Mesendoderm (in vitro differentiated cells): ENCODE measurements around the gene HAUS3.

Source experiments
- DNase-seq: peaks from one replicate; pipeline ENCODE4 v3.0.0; 2013
- H2AK5ac ChIP-seq: 2 replicates; pipeline ENCODE4 v1.6.1; 2013; ENCODE audit warnings: low read length, inconsistent platforms
- H2BK120ac ChIP-seq: 2 replicates; pipeline ENCODE4 v1.6.1; 2013; ENCODE audit warnings: low read depth, mild to moderate bottlenecking, low read length, moderate library complexity, mixed read lengths
- H2BK15ac ChIP-seq: replicated peaks from 2 replicates; pipeline ENCODE4 v1.6.1; 2013; ENCODE audit warnings: low read depth, mild to moderate bottlenecking, moderate library complexity
- H2BK5ac ChIP-seq: 2 replicates; pipeline ENCODE4 v1.6.1; 2013; ENCODE audit warnings: low read length, inconsistent platforms
- H3K18ac ChIP-seq: 2 replicates; pipeline ENCODE4 v1.6.1; 2013; ENCODE audit warnings: mild to moderate bottlenecking, low read length, mixed read lengths
- H3K23ac ChIP-seq: one replicate; pipeline ENCODE4 v1.6.1; 2013; ENCODE audit warnings: low read length
- H3K27ac ChIP-seq: 2 replicates; pipeline ENCODE4 v1.5.1; 2013; ENCODE audit warnings: low read depth, mild to moderate bottlenecking, inconsistent platforms, low read length, moderate library complexity
- H3K27me3 ChIP-seq: 2 replicates; pipeline ENCODE4 v1.6.1; 2013; ENCODE audit warnings: low read length, control low read depth, mild to moderate bottlenecking, inconsistent platforms; ENCODE audit not compliant: insufficient read depth, poor library complexity
- H3K36me3 ChIP-seq: 2 replicates; pipeline ENCODE4 v1.6.1; 2013; ENCODE audit warnings: low read length, inconsistent platforms; ENCODE audit not compliant: control insufficient read depth, insufficient read depth
- H3K4ac ChIP-seq: one replicate; pipeline ENCODE4 v1.6.1; 2013; ENCODE audit warnings: low read depth, mild to moderate bottlenecking, low read length, moderate library complexity
- H3K4me1 ChIP-seq: 2 replicates; pipeline ENCODE4 v1.6.1; 2013; ENCODE audit warnings: low read depth, low read length, inconsistent platforms; ENCODE audit not compliant: control insufficient read depth
- H3K4me2 ChIP-seq: 2 replicates; pipeline ENCODE4 v1.6.1; 2013; ENCODE audit warnings: low read length
- H3K4me3 ChIP-seq: 2 replicates; pipeline ENCODE4 v1.5.1; 2013; ENCODE audit warnings: mild to moderate bottlenecking, low read length
- H3K56ac ChIP-seq: one replicate; pipeline ENCODE4 v1.6.1; 2013; ENCODE audit warnings: low read length
- H3K79me1 ChIP-seq: 2 replicates; pipeline ENCODE4 v1.6.1; 2013; ENCODE audit warnings: low read length, inconsistent platforms
- H3K79me2 ChIP-seq: 2 replicates; pipeline ENCODE4 v1.6.1; 2013; ENCODE audit warnings: mild to moderate bottlenecking, low read length; ENCODE audit not compliant: control insufficient read depth, insufficient read depth
- H3K9ac ChIP-seq: 2 replicates; pipeline ENCODE4 v1.6.1; 2013; ENCODE audit warnings: low read length, inconsistent platforms
- H4K5ac ChIP-seq: one replicate; pipeline ENCODE4 v1.6.1; 2013; ENCODE audit warnings: low read length
- H4K8ac ChIP-seq: one replicate; pipeline ENCODE4 v1.6.1; 2013; ENCODE audit warnings: low read depth, mild to moderate bottlenecking, control low read depth, low read length, moderate library complexity
- WGBS: extraction: QIAGEN DNeasy Blood & Tissue Kit; methylation state at CpG from one replicate; pipeline ENCODE4 v1.1.7; 2013; ENCODE audit warnings: low lambda C conversion rate, missing lambda C conversion rate; ENCODE audit not compliant: insufficient coverage; ENCODE audit errors: extremely low coverage; 5-methylcytosine and 5-hydroxymethylcytosine counted together

Gene HAUS3

GRCh38 chr4:2262944-2263250 is 21.0 kb upstream of the HAUS3 start:
- no peak overlapping the region for H3K4me3 ChIP-seq

GRCh38 chr4:2262145-2262943 is 20.4 kb upstream of the HAUS3 start:
- Histone ChIP-seq H3K4ac (peak overlapping the region; percentile 38), H3K4me2 (peak overlapping the region; percentile 58), H3K9ac (peak overlapping the region; percentile 86), H3K4me1 (no peaks in the 10 kb centered on the region), H3K79me2 (no peaks in the 10 kb centered on the region), H4K8ac (no peak overlapping the region), H2BK5ac (no peak overlapping the region), H3K56ac (peak overlapping the region; percentile 89), H3K79me1 (no peaks in the 10 kb centered on the region), H3K4me3 (peak overlapping the region; percentile 26), H2AK5ac (no peak overlapping the region), H3K18ac (peak overlapping the region; percentile 75), H4K5ac (no peak overlapping the region), H3K23ac (no peak overlapping the region), H3K27ac (peak overlapping the region; percentile 46), H3K36me3 (no peaks in the 10 kb centered on the region), H3K27me3 (no peaks in the 10 kb centered on the region), H2BK120ac (no peak overlapping the region), H2BK15ac (no peak overlapping the region)
- no CpG with 5 or more reads among the region's 98 CpGs for WGBS
- DNase-seq: peak; percentile 100

More at GRCh38 chr4:2262944-2263250, 21.0 kb upstream of the HAUS3 start:
- Histone ChIP-seq H3K27me3 (no peaks in the 10 kb centered on the region), H3K79me1 (no peaks in the 10 kb centered on the region), H3K4ac (no peak overlapping the region), H2BK5ac (no peak overlapping the region), H2BK120ac (no peak overlapping the region), H3K9ac (peak overlapping the region; percentile 86), H3K4me1 (no peaks in the 10 kb centered on the region), H4K5ac (no peak overlapping the region), H3K36me3 (no peaks in the 10 kb centered on the region), H3K18ac (peak overlapping the region; percentile 75), H3K27ac (no peak overlapping the region), H3K56ac (peak overlapping the region; percentile 89), H3K4me2 (peak overlapping the region; percentile 58), H2AK5ac (no peak overlapping the region), H4K8ac (no peak overlapping the region), H3K23ac (no peak overlapping the region), H2BK15ac (no peak overlapping the region), H3K79me2 (no peaks in the 10 kb centered on the region)
- no CpG with 5 or more reads among the region's 13 CpGs for WGBS
- no peak for DNase-seq

DNA sequence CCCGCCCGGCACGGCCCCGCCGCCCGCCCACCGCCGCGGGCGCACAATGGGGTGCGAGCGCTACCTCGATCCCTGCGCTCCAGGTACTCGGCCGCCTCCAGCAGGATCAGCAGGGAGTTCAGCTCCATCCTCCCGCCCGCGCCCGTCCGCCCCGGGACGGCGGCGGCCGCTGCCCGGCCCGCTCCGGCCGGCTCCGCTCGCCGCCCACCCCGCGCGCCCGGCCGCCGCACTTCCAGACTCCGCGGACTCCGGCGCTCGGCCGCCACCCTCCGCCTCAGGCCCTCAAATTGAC is 19.9 kb upstream of the HAUS3 start, which contains the start of gene MXD4:
MXD4 (minus strand) TSS at position 257 of the 292 bp plus-strand sequence; CDS start at position 128, 129 bp downstream.
- Histone ChIP-seq H3K27ac (peak within 1 kb of the TSS; percentile 62), H3K4me1 (no peaks in the 10 kb centered on the region), H3K36me3 (no peaks in the 10 kb centered on the region), H3K4ac (peak within 1 kb of the TSS; percentile 38), H2BK120ac (no peak within 1 kb of the TSS), H2BK5ac (no peak within 1 kb of the TSS), H3K4me2 (peak within 1 kb of the TSS; percentile 58), H3K27me3 (no peaks in the 10 kb centered on the region), H3K79me2 (no peaks in the 10 kb centered on the region), H4K8ac (no peak within 1 kb of the TSS), H4K5ac (no peak within 1 kb of the TSS), H3K9ac (peak within 1 kb of the TSS; percentile 86), H3K18ac (peak within 1 kb of the TSS; percentile 75), H3K4me3 (peak within 1 kb of the TSS; percentile 65), H3K79me1 (no peaks in the 10 kb centered on the region), H2AK5ac (no peak within 1 kb of the TSS), H3K56ac (peak within 1 kb of the TSS; percentile 90), H2BK15ac (no peak within 1 kb of the TSS), H3K23ac (no peak within 1 kb of the TSS)
- no peak for DNase-seq
- WGBS: no CpG with 5 or more reads among the region's 46 CpGs

DNA sequence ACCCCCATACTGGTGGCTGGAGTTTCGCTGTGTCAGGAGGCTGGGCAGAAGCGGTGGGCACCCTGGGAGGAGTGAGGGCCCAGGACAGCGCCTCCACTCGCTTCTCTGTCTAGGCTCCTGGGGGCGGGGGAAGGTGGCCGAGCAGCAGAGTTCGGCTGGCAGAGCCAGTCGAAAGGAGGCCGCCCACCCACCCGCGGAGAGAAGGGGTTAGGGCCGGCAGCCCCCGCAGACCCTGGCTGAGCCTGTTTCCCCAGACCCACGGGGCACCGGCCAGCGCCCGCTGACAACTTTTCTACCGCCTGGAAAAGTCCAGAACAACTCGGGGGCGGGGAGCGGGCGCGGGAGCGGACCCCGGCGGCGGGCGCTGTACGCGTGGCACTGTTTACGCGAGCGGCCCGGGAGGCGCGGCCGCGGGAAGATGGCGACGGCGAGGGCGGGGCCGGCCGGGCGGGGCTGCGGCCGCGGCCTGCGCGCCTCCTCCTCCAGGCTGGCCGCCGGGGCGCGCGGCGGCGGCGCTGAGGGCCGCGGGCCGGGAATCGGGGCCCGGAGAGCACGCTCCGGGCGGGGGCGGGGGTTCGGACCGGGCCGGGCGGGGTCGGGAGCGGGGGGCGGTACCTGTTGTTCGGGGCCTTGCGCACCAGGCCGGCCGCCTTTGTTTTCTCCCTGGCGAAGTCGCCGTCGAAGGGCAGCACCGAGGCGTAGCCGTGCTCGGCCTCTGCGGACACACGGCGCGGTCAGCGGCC is 19.4 kb upstream of the HAUS3 start:
- no peaks in the 10 kb centered on the region for H3K79me1 ChIP-seq
- H3K9ac ChIP-seq: peak overlapping the region; percentile 74
- WGBS: no CpG with 5 or more reads among the region's 91 CpGs
- H3K4me1 ChIP-seq: no peaks in the 10 kb centered on the region
- H3K4ac ChIP-seq: no peak overlapping the region
- H3K36me3 ChIP-seq: no peaks in the 10 kb centered on the region
- no peak overlapping the region for H2BK5ac ChIP-seq
- no peak overlapping the region for H4K5ac ChIP-seq
- no peak overlapping the region for H2BK15ac ChIP-seq
- H3K56ac ChIP-seq: peak overlapping the region; percentile 90
- no peak overlapping the region for H2BK120ac ChIP-seq
- H3K27me3 ChIP-seq: no peaks in the 10 kb centered on the region
- H3K18ac ChIP-seq: peak overlapping the region; percentile 25
- H3K4me2 ChIP-seq: peak overlapping the region; percentile 56
- peak overlapping the region; percentile 62 for H3K27ac ChIP-seq
- peak; percentile 53 for DNase-seq
- no peak overlapping the region for H4K8ac ChIP-seq
- no peaks in the 10 kb centered on the region for H3K79me2 ChIP-seq
- H3K4me3 ChIP-seq: peak overlapping the region; percentile 65
- H3K23ac ChIP-seq: no peak overlapping the region
- no peak overlapping the region for H2AK5ac ChIP-seq

DNA sequence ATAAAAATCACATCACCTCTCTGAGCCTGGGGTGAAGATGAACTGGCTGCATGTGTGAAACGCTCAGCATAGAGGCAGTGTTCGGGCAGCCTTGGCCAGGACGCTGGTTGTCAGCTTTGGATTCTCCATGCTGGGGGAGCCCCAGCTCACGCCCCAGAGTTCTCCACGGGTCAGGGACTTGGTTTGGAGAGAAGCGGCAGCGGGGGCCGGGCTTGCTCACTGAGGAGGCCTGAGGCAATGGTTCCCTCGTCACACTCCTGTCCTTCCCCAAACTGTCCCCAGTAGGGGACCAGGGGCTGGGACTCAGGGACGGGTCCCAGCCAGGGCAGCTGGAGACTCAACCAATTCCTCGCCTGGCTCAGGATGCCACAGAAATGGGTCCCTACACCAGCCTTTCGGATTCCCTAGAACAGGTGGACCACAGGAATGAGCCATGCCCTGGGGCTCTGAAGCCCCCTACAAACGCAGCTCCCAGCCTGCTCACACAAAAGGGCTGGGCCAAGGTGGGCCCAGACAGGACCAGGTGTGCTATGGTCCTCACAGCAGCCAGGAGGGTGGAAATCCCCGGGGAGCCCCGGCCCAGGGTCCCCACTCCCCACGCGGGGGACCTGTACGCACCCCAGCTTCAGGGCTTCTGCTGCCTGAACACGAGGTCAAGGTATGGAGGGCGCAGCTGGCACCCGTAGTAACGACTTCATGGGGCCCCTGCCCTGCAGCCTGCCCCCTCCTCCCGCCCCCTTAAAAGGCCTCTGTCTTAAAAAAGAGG is 18.6 kb upstream of the HAUS3 start:
- Histone ChIP-seq H3K79me1 (no peaks in the 10 kb centered on the region), H3K36me3 (no peaks in the 10 kb centered on the region), H3K27me3 (no peaks in the 10 kb centered on the region), H2AK5ac (no peak overlapping the region), H4K5ac (no peak overlapping the region), H3K79me2 (no peaks in the 10 kb centered on the region), H2BK5ac (no peak overlapping the region), H3K56ac (peak overlapping the region; percentile 81), H3K4me2 (peak overlapping the region; percentile 56), H3K4ac (no peak overlapping the region), H3K18ac (peak overlapping the region; percentile 25), H2BK15ac (no peak overlapping the region), H3K27ac (no peak overlapping the region), H3K4me3 (peak overlapping the region; percentile 58), H3K23ac (no peak overlapping the region), H3K4me1 (no peaks in the 10 kb centered on the region), H2BK120ac (no peak overlapping the region), H3K9ac (peak overlapping the region; percentile 74), H4K8ac (no peak overlapping the region)
- no peak for DNase-seq
- WGBS: no CpG with 5 or more reads among the region's 23 CpGs
